GM10847 (cell line): ENCODE results near the gene ADAMTS9.

ENCODE experiments used
- POLR2A ChIP-seq: IDR thresholded peaks from 2 replicates; pipeline ENCODE4 v1.6.1; 2011; ENCODE audit not compliant: insufficient read length; ENCODE audit errors: extremely low read depth

Gene ADAMTS9

GRCh38 chr3:64523324-64523723, 164.5 kb downstream of the ADAMTS9 start:
- TF ChIP-seq POLR2A: no peak

GRCh38 chr3:64520334-64520733, 167.5 kb downstream of the ADAMTS9 start:
- TF ChIP-seq POLR2A: no peak

GRCh38 chr3:64518950-64519349, 168.8 kb downstream of the ADAMTS9 start:
- no peak for TF ChIP-seq POLR2A

GRCh38 chr3:64518496-64518895, 169.3 kb downstream of the ADAMTS9 start:
- TF ChIP-seq POLR2A: no peak

- no peak for TF ChIP-seq POLR2A
These were observed 172.9 kb downstream of the ADAMTS9 start for GRCh38 chr3:64514889-64515288.

GRCh38 chr3:64509206-64509605, 178.6 kb downstream of the ADAMTS9 start:
- TF ChIP-seq POLR2A: no peak

GRCh38 chr3:64508140-64508539, 179.7 kb downstream of the ADAMTS9 start:
- TF ChIP-seq POLR2A: no peak

- no peak for TF ChIP-seq POLR2A
These were observed 181.5 kb downstream of the ADAMTS9 start for GRCh38 chr3:64506255-64506654.

- no peak for TF ChIP-seq POLR2A
These were observed 182.4 kb downstream of the ADAMTS9 start for GRCh38 chr3:64505419-64505818.

GRCh38 chr3:64502284-64502683, 185.5 kb downstream of the ADAMTS9 start:
- no peak for TF ChIP-seq POLR2A

- no peak for TF ChIP-seq POLR2A
These were observed 186.4 kb downstream of the ADAMTS9 start for GRCh38 chr3:64501298-64501906.

- TF ChIP-seq POLR2A: no peak
These were observed 190.9 kb downstream of the ADAMTS9 start for GRCh38 chr3:64496786-64497490.

GRCh38 chr3:64495781-64496334, 191.9 kb downstream of the ADAMTS9 start:
- TF ChIP-seq POLR2A: no peak

- no peak for TF ChIP-seq POLR2A
These were observed 192.5 kb downstream of the ADAMTS9 start for GRCh38 chr3:64495121-64495780.

- TF ChIP-seq POLR2A: no peak
These were observed 193.3 kb downstream of the ADAMTS9 start for GRCh38 chr3:64494526-64494925.

GRCh38 chr3:64493149-64493548, 194.7 kb downstream of the ADAMTS9 start:
- TF ChIP-seq POLR2A: no peak
